H1 (cell line): ENCODE data around the gene DDB1. TPM values are rescaled to one million over a fixed set of nuclear protein-coding genes. Genes with fewer than 3 reads are reported as not detected.

Source experiments
- CTCF ChIA-PET: fragments of 300-600 bp; sonication (Branson Sonifier 250); formaldehyde crosslinking; loops from one replicate; lab custom pipeline; 2021; ENCODE audit not compliant: partially characterized antibody; lab: Charles Lee
- POLR2A ChIA-PET: fragments of 300-600 bp; sonication (Branson Sonifier 250); formaldehyde crosslinking; loops from one replicate; lab custom pipeline; 2021; ENCODE audit warnings: inconsistent platforms; ENCODE audit not compliant: partially characterized antibody; lab: Charles Lee
- DNase-seq, 2 experiments: peaks; one replicate each; pipeline versions ENCODE4 v3.0.0 to v3.0.0-alpha.2; 2010 to 2022; ENCODE audit warnings: low spot score in 2 of 2, low read depth in 1 of 2, mixed read lengths in 1 of 2
- FAIRE-seq: peaks from 2 replicates; lab custom pipeline; 2011; peaks lifted over from hg19 to GRCh38; lab: Jason Lieb, UNC
- H2AFZ ChIP-seq: 2 replicates; pipeline ENCODE4 v1.8.1; 2012; ENCODE audit warnings: low read length, inconsistent platforms
- H2AK5ac ChIP-seq: 2 replicates; pipeline ENCODE4 v1.6.1; 2013; ENCODE audit warnings: low read depth, low read length
- H2BK120ac ChIP-seq: replicated peaks from 2 replicates; pipeline ENCODE3; 2013; ENCODE audit warnings: low read depth, low read length, inconsistent platforms
- H2BK12ac ChIP-seq: 2 replicates; pipeline ENCODE4 v1.6.1; 2013; ENCODE audit warnings: low read depth, low read length
- H2BK15ac ChIP-seq: 2 replicates; pipeline ENCODE4 v1.6.1; 2013; ENCODE audit warnings: low read length
- H2BK20ac ChIP-seq: 2 replicates; pipeline ENCODE4 v1.6.1; 2013; ENCODE audit warnings: low read length
- H2BK5ac ChIP-seq: 2 replicates; pipeline ENCODE4 v1.6.1; 2013; ENCODE audit warnings: low read depth, low read length
- H3K14ac ChIP-seq: 2 replicates; pipeline ENCODE4 v1.6.1; 2013; ENCODE audit warnings: inconsistent platforms; ENCODE audit not compliant: insufficient read length
- H3K18ac ChIP-seq: 2 replicates; pipeline ENCODE4 v1.6.1; 2013; ENCODE audit warnings: low read length; ENCODE audit errors: extremely low read depth
- H3K23ac ChIP-seq: 2 replicates; pipeline ENCODE4 v1.6.1; 2013; ENCODE audit warnings: inconsistent platforms; ENCODE audit not compliant: insufficient read length
- H3K23me2 ChIP-seq: 2 replicates; pipeline ENCODE4 v1.6.1; 2013; ENCODE audit warnings: low read depth, low read length
- H3K27ac ChIP-seq: 2 replicates; pipeline ENCODE4 v1.6.1; 2011; ENCODE audit warnings: low read depth, low read length, inconsistent platforms
- H3K27me3 ChIP-seq, 4 experiments: replicated peaks in 1 of 4; 1 replicate in 1 of 4; 2 replicates in 3 of 4; pipeline versions ENCODE4 v1.6.1 to v1.8.1; 2011 to 2013; ENCODE audit warnings: low read length in 3 of 4, mild to moderate bottlenecking in 3 of 4, inconsistent platforms in 2 of 4, mixed read lengths in 2 of 4, moderate library complexity in 1 of 4; ENCODE audit not compliant: control insufficient read depth in 3 of 4, insufficient read depth in 3 of 4; ENCODE audit errors: extremely low read depth in 1 of 4
- H3K36me3 ChIP-seq, 4 experiments: 2 replicates each; pipeline versions ENCODE4 v1.6.1 to v1.8.1; 2011 to 2013; ENCODE audit warnings: mild to moderate bottlenecking in 4 of 4, low read length in 3 of 4, moderate library complexity in 2 of 4, control low read depth in 1 of 4, inconsistent platforms in 1 of 4; ENCODE audit not compliant: insufficient read depth in 4 of 4, control insufficient read depth in 2 of 4
- H3K4ac ChIP-seq: replicated peaks from 2 replicates; pipeline ENCODE3; 2013; ENCODE audit warnings: low read length, low read depth, mixed read lengths, inconsistent platforms; ENCODE audit not compliant: insufficient read length
- H3K4me1 ChIP-seq, 4 experiments: replicated peaks in 1 of 4; 1 replicate in 1 of 4; 2 replicates in 3 of 4; pipeline versions ENCODE4 v1.6.1 to v1.8.1; 2011 to 2013; ENCODE audit warnings: low read length in 3 of 4, inconsistent platforms in 2 of 4, mixed read lengths in 1 of 4; ENCODE audit not compliant: insufficient read depth in 4 of 4, control insufficient read depth in 3 of 4
- H3K4me2 ChIP-seq, 2 experiments: 2 replicates each; pipeline versions ENCODE4 v1.6.1 to v1.8.1; 2011 to 2013; ENCODE audit warnings: low read depth in 2 of 2, low read length in 2 of 2, control low read depth in 1 of 2, inconsistent platforms in 1 of 2, mild to moderate bottlenecking in 1 of 2; ENCODE audit not compliant: insufficient read depth in 1 of 2
- H3K4me3 ChIP-seq, 4 experiments: fragments of 200-600, 300-600 bp in 1 of 4; sonication (generic), shearing (Covaris generic), sonication (Bioruptor Twin) in 1 of 4; 2 replicates each; pipeline versions ENCODE4 v1.5.1 to v1.8.1; 2011 to 2016; ENCODE audit warnings: low read length in 4 of 4, low read depth in 3 of 4, control low read depth in 2 of 4, inconsistent platforms in 2 of 4, mild to moderate bottlenecking in 2 of 4, mixed read lengths in 1 of 4, moderate library complexity in 1 of 4; ENCODE audit not compliant: insufficient read depth in 2 of 4; ENCODE audit errors: extremely low read depth in 1 of 4
- H3K56ac ChIP-seq: replicated peaks from 2 replicates; pipeline ENCODE3; 2013; ENCODE audit warnings: low read depth, mild to moderate bottlenecking, mixed read lengths, low read length, inconsistent platforms; ENCODE audit not compliant: insufficient read length
- H3K79me1 ChIP-seq: 2 replicates; pipeline ENCODE4 v1.6.1; 2013; ENCODE audit warnings: low read depth, low read length, control low read depth
- H3K79me2 ChIP-seq, 2 experiments: 2 replicates each; pipeline versions ENCODE4 v1.6.1 to v1.8.1; 2012 to 2013; ENCODE audit warnings: low read length in 2 of 2, mild to moderate bottlenecking in 2 of 2, inconsistent platforms in 1 of 2; ENCODE audit not compliant: insufficient read depth in 2 of 2, control insufficient read depth in 1 of 2
- H3K9ac ChIP-seq, 4 experiments: replicated peaks in 1 of 4; 1 replicate in 1 of 4; 2 replicates in 3 of 4; pipeline versions ENCODE4 v1.6.1 to v1.8.1; 2011 to 2013; ENCODE audit warnings: low read depth in 3 of 4, low read length in 3 of 4, control low read depth in 2 of 4, mild to moderate bottlenecking in 2 of 4, moderate library complexity in 2 of 4, inconsistent platforms in 1 of 4; ENCODE audit errors: extremely low read depth in 1 of 4
- H3K9me3 ChIP-seq, 2 experiments: 2 replicates each; pipeline versions ENCODE4 v1.6.1 to v1.8.1; 2012 to 2013; ENCODE audit warnings: mild to moderate bottlenecking in 2 of 2, moderate library complexity in 2 of 2, control low read depth in 1 of 2, inconsistent platforms in 1 of 2, low read depth in 1 of 2, low read length in 1 of 2, mixed read lengths in 1 of 2; ENCODE audit not compliant: insufficient read depth in 2 of 2
- H4K20me1 ChIP-seq, 2 experiments: replicated peaks in 1 of 2; 2 replicates each; pipeline versions ENCODE3 to v1.8.1; 2011 to 2013; ENCODE audit warnings: inconsistent platforms in 2 of 2, low read length in 2 of 2, mild to moderate bottlenecking in 1 of 2; ENCODE audit not compliant: insufficient read depth in 2 of 2, control insufficient read depth in 1 of 2
- H4K5ac ChIP-seq: 2 replicates; pipeline ENCODE4 v1.6.1; 2013; ENCODE audit warnings: low read length, low read depth, mixed read lengths, inconsistent platforms; ENCODE audit not compliant: insufficient read length
- H4K8ac ChIP-seq: 2 replicates; pipeline ENCODE4 v1.8.0; 2013; ENCODE audit warnings: mild to moderate bottlenecking, moderate library complexity, low read length, inconsistent platforms; ENCODE audit not compliant: insufficient read depth; ENCODE audit errors: extremely low read depth
- H4K91ac ChIP-seq: replicated peaks from 2 replicates; pipeline ENCODE3; 2013; ENCODE audit warnings: low read length, mixed read lengths, inconsistent platforms; ENCODE audit not compliant: insufficient read length
- ASH2L ChIP-seq: fragments of 200-600, 300-600 bp; sonication (generic); IDR thresholded peaks from one replicate; pipeline ENCODE4 v1.7.1; 2017; ENCODE audit warnings: low read length
- BRCA1 ChIP-seq: IDR thresholded peaks from 2 replicates; pipeline ENCODE4 v1.6.1; 2012; ENCODE audit warnings: low read depth, low read length, improper control_type of control experiment
- CBX5 ChIP-seq: fragments of 300-800, 300-1000 bp; sonication (generic); IDR thresholded peaks from 2 replicates; pipeline ENCODE4 v1.7.1; 2016; ENCODE audit warnings: antibody characterized with exemption, low read length, low read depth
- CEBPB ChIP-seq: IDR thresholded peaks from 2 replicates; pipeline ENCODE4 v1.6.1; 2012; ENCODE audit warnings: low read depth, low read length
- CHD1 ChIP-seq: IDR thresholded peaks from 2 replicates; pipeline ENCODE4 v1.6.1; 2012; ENCODE audit warnings: low read depth, low read length, improper control_type of control experiment
- EGR1 ChIP-seq: IDR thresholded peaks from 2 replicates; pipeline ENCODE4 v1.6.1; 2011; ENCODE audit warnings: low read depth, low read length, borderline replicate concordance
- EZH2 ChIP-seq: fragments of 200-600 bp; sonication (generic); IDR thresholded peaks from 2 replicates; pipeline ENCODE4 v1.7.1; 2012; ENCODE audit warnings: low read depth, mild to moderate bottlenecking, moderate library complexity, low read length, inconsistent platforms; ENCODE audit not compliant: severe bottlenecking
- GABPA ChIP-seq: IDR thresholded peaks from 2 replicates; pipeline ENCODE4 v1.6.1; 2011; ENCODE audit warnings: mild to moderate bottlenecking, low read length, moderate library complexity, borderline replicate concordance; ENCODE audit not compliant: insufficient read depth
- HDAC2 ChIP-seq, 2 experiments: fragments of 300-600 bp in 1 of 2; sonication (generic) in 1 of 2; IDR thresholded peaks; 2 replicates each; pipeline ENCODE4 v1.6.1; 2011 to 2012; ENCODE audit warnings: low read depth in 2 of 2, low read length in 2 of 2, mild to moderate bottlenecking in 2 of 2, moderate library complexity in 2 of 2, borderline replicate concordance in 1 of 2, inconsistent platforms in 1 of 2
- KDM4A ChIP-seq: IDR thresholded peaks from one replicate; pipeline ENCODE4 v1.7.1; 2012; ENCODE audit warnings: low read depth, mild to moderate bottlenecking, moderate library complexity, low read length, inconsistent platforms; ENCODE audit not compliant: severe bottlenecking
- MAFK ChIP-seq: IDR thresholded peaks from 2 replicates; pipeline ENCODE4 v1.6.1; 2012; ENCODE audit warnings: low read depth, mild to moderate bottlenecking, improper control_type of control experiment, low read length
- NRF1 ChIP-seq: IDR thresholded peaks from 2 replicates; pipeline ENCODE4 v1.6.1; 2011; ENCODE audit warnings: mild to moderate bottlenecking, low read depth, low read length, improper control_type of control experiment
- PHF8 ChIP-seq: fragments of 200-600 bp; sonication (generic); conservative IDR thresholded peaks from 2 replicates; pipeline ENCODE4 v1.7.1; 2012; ENCODE audit warnings: low read depth, mild to moderate bottlenecking, inconsistent platforms, low read length, moderate library complexity
- RAD21 ChIP-seq, 2 experiments: IDR thresholded peaks in 1 of 2; conservative IDR thresholded peaks in 1 of 2; 2 replicates each; pipeline ENCODE4 v1.6.1; 2011; ENCODE audit warnings: low read depth in 2 of 2, low read length in 2 of 2, improper control_type of control experiment in 1 of 2, inconsistent platforms in 1 of 2, mild to moderate bottlenecking in 1 of 2, moderate library complexity in 1 of 2
- WGBS, 2 experiments: shearing (Covaris generic) in 1 of 2; methylation state at CpG; one replicate each; pipeline versions ENCODE4 v1.1.6 to v1.1.7; 2013 to 2015; ENCODE audit warnings: low lambda C conversion rate in 2 of 2, mixed read lengths in 2 of 2, inconsistent platforms in 1 of 2, low coverage in 1 of 2, missing lambda C conversion rate in 1 of 2; ENCODE audit not compliant: insufficient replicate concordance in 2 of 2, insufficient coverage in 1 of 2, insufficient read length in 1 of 2; ENCODE audit errors: extremely low coverage in 1 of 2, missing lambda C conversion rate in 1 of 2; 5-methylcytosine and 5-hydroxymethylcytosine counted together
- polyA plus RNA-seq, 7 experiments: library from polyadenylated mRNA; depleted of rRNA in 3 of 7; stranded (reverse) in 5 of 7; unstranded in 2 of 7; fragments of >200 nt in 5 of 7; fragments of 200-250 nt in 2 of 7; gene quantifications; 1 replicate in 5 of 7; 2 replicates in 1 of 7; 4 replicates in 1 of 7; pipeline versions ENCODE4 v1.2.1 to v1.2.3, GENCODE V29; 2011 to 2013; ENCODE audit warnings: missing spikeins in 2 of 7, mixed read lengths in 2 of 7
- total RNA-seq: library from RNA; stranded (reverse); fragmentation: NEBNext Ultra II Directional; extraction: Animal tissue kit (Norgen Biotek cat#: 25700); gene quantifications from 2 replicates; pipeline ENCODE4 v1.2.1, GENCODE V29; 2021

Gene DDB1
- total and polyA plus RNA-seq, 2 of the 8 experiments (the other 6 are each of a cell fraction or from before 2014, with no cell fraction given), result 275 to 306 TPM

DNA sequence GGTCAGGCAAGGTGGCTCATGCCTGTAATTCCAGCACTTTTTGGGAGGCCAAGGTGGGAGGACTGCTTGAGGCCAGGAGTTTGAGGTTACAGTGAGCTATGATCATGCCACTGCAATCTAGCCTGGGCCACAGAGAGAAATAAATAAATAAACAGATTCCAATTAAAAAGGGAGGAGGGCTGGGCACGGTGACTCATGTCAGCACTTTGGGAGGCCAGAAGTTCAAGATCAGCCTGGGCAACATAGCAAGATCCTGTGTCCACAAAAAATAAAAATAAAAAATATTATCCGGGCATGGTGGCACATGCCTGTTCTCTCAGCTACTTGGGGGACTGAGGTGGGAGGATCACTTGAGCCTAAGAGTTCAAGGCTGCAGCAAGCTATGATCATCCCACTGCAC is 21.3 kb upstream of the DDB1 start:
- H3K9ac ChIP-seq, result no peak overlapping the region
- no peak overlapping the region for H3K56ac ChIP-seq
- FAIRE-seq (no peak), DNase-seq (no peak)
- peaks cover 2% of the 10 kb centered on the region for H3K79me1 ChIP-seq
- peaks cover 0 to 5% (median 4%) of the 10 kb centered on the region in 4 experiments; a peak in 5 of 8 replicates for H3K36me3 ChIP-seq
- 90% methylated on average over 2 of the region's 2 CpGs; no CpG with 5 or more reads in 1 of the 2 experiments for WGBS, 2 experiments
- H4K20me1 ChIP-seq, result peaks cover 0 to 5% of the 10 kb centered on the region in 2 experiments
- H3K27me3 ChIP-seq, result no peaks in the 10 kb centered on the region
- no peak overlapping the region for H2AK5ac ChIP-seq
- H2BK20ac ChIP-seq, result no peak overlapping the region
- ChIA-PET CTCF (interaction anchor here (3.8 to 22.8 kb wide), 2 partner anchors 16 to 31 kb away, joined by 27 to 255 read pairs; partner anchors contain the start of genes DDB1 and TKFC), POLR2A (interaction anchor here (1.9 to 39.7 kb wide), 3 partner anchors 2 to 37 kb away, joined by 7 to 1106 read pairs (median 1106); partner anchors contain the start of genes CYB561A3, DDB1, TKFC and TMEM138)
- no peaks in the 10 kb centered on the region for H3K79me2 ChIP-seq
- no peak overlapping the region for H4K8ac ChIP-seq
- H3K27ac ChIP-seq, result no peak overlapping the region
- H3K18ac ChIP-seq, result no peak overlapping the region
- H2BK5ac ChIP-seq, result no peak overlapping the region
- no peaks in the 10 kb centered on the region for H3K23me2 ChIP-seq
- H2BK12ac ChIP-seq, result no peak overlapping the region
- H3K4me2 ChIP-seq, result no peak overlapping the region
- no peak overlapping the region for H4K5ac ChIP-seq
- no peak overlapping the region for H3K14ac ChIP-seq
- H4K91ac ChIP-seq, result no peak overlapping the region
- no peaks in the 10 kb centered on the region for H3K9me3 ChIP-seq
- TF ChIP-seq CBX5 (no peak), ASH2L (no peak), CHD1 (no peak), MAFK (no peak), CEBPB (no peak), PHF8 (no peak), BRCA1 (no peak), EGR1 (no peak), NRF1 (no peak), EZH2 (no peak), GABPA (no peak), RAD21 (IDR thresholded peaks at IDR 0.05 in 1 of 2, conservative IDR thresholded peaks at IDR 0.05 in 1 of 2; ENCODE audit: low read depth in 2 of 2, low read length in 2 of 2) (no peak), KDM4A (no peak), HDAC2 (IDR thresholded peaks at IDR 0.05; ENCODE audit: borderline replicate concordance in 1 of 2, low read depth in 2 of 2, low read length in 2 of 2) (no peak)
- TF ChIP-seq, all 59 proteins: peak for 0
- no peak overlapping the region for H2BK15ac ChIP-seq
- H3K23ac ChIP-seq, result no peak overlapping the region
- H3K4me3 ChIP-seq, result no peak overlapping the region
- H3K4me1 ChIP-seq, result no peaks in the 10 kb centered on the region
- H2AFZ ChIP-seq, result no peak overlapping the region
- no peak overlapping the region for H2BK120ac ChIP-seq
- H3K4ac ChIP-seq, result no peak overlapping the region
